ENCODE results near the gene CD9. TPM values are rescaled to one million over a fixed set of nuclear protein-coding genes. Genes with fewer than 3 reads are reported as not detected.
"Not testable (repeated sequence)": the region's sequence is repeated elsewhere in the genome, so short reads cannot be mapped to it uniquely, and the experiment has no call there.

The CD9 gene, protein sequence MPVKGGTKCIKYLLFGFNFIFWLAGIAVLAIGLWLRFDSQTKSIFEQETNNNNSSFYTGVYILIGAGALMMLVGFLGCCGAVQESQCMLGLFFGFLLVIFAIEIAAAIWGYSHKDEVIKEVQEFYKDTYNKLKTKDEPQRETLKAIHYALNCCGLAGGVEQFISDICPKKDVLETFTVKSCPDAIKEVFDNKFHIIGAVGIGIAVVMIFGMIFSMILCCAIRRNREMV
- total RNA-seq, result 35.6 and 40.5 TPM in 2 replicates

DNA sequence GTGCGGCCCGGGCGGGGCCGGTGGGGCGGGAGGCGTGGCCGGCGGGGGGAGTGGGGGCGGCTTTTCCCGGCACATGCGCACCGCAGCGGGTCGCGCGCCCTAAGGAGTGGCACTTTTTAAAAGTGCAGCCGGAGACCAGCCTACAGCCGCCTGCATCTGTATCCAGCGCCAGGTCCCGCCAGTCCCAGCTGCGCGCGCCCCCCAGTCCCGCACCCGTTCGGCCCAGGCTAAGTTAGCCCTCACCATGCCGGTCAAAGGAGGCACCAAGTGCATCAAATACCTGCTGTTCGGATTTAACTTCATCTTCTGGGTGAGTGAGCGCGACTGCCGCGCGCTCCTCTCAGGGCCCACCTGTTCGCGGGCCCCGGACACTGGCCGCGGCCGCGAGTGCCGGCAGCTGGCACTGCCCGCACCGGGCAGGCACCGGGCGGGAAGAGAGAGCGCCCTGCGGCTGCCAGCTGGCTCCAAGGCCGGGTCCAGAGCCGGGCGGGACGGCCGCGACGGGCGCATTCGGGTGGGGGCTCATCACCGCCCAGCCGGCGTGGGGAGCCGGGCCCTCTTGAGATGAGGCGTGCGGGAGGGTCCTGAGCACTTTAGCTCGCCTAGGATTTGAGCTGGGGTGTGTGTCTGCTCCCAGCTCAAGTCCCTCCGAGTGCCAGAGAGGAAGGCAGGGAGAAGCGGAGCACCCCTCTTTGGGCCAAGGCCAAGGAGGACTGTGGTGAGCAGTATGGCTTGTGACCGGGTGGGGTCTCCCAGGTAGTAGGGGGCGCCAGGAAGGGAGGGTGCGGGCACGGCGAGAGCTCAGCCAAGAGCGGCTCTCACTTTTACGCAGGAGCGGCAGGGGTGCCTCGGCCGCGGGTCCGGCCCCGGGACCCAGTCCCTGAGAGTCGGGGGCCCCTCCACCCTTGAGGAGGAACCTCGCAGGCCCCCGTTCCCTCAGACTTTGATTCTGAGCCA, at the start of gene CD9:
TSS of gene CD9 (plus strand) at position 145 of the 957 bp plus-strand sequence. CDS start at position 245, 100 bp downstream.
- intact Hi-C loops (cut with micrococcal nuclease), result no loop called here
- peak within 1 kb of the TSS; percentile 61 for H3K27ac Mint-ChIP-seq
- no peaks in the 10 kb centered on the region for H3K9me3 Mint-ChIP-seq
- peaks cover 39% of the 10 kb centered on the region for H3K27me3 Mint-ChIP-seq
- no peaks in the 10 kb centered on the region for H3K36me3 Mint-ChIP-seq (ENCODE audit: low read depth)
- DNase-seq, result peak; percentile 80
- H3K4me1 Mint-ChIP-seq, result peaks cover 24% of the 10 kb centered on the region
- H3K4me3 Mint-ChIP-seq, result peak within 1 kb of the TSS; percentile 80

DNA sequence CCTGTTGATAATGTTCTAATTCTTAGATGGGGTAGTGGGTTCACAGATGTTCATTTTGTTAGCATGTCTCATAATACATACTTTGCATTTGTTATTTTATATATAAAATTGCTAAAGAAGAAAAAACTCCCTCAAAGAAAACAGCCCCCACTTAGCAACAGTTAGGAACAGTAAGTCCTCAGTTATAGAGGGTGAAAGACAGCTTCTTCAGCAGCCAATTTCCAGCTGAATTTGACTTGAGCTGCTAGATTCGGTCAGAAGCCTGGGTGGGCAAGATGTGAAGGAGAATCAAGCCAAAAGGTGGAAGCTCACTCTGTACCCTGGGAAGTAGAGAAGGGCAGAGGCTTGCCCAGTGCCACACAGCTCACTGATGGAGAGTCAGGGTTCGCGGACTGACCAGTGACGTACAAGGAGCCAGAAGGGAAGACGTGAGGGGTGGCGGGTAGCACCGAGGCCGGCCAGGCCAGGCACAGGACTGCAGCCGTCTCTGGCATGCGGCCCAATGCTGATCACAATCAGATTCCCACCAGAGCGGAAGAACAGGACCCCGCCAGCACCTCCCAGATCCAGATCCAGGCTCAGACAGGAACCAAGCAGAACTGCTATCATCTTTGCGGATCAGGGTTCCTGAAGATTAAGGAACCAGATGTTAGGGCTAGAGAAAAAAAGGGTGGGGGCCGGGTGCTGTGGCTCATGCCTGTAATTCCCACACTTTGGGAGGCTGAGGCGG, 45.3 kb upstream of the CD9 start:
- intact Hi-C loops (cut with micrococcal nuclease), result no loop called here
- no peak for DNase-seq
- no peaks in the 10 kb centered on the region for H3K9me3 Mint-ChIP-seq
- H3K27me3 Mint-ChIP-seq, result peaks cover 6% of the 10 kb centered on the region
- no peaks in the 10 kb centered on the region for H3K36me3 Mint-ChIP-seq (ENCODE audit: low read depth)
- peaks cover 6% of the 10 kb centered on the region for H3K4me1 Mint-ChIP-seq
- no peak overlapping the region for H3K27ac Mint-ChIP-seq
- no peak overlapping the region for H3K4me3 Mint-ChIP-seq

DNA sequence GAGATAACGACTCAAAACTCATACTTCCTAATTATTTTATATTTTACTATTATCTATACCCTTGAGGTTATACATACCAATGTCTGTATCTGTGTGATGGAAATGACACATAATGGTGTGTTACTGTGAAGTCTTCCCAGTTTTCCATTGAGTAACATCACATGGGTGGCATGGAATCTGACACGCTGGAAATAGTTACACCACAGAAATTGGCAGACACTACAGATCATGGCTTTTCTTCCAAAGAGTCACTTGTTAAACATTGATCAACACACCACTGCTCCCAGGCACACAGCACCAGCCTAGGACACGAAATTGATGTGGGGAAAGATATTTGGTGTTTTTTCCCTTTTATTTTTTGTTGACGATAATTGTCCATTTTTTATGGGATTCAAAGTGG, 42.7 kb upstream of the CD9 start:
- no peaks in the 10 kb centered on the region for H3K9me3 Mint-ChIP-seq
- peaks cover 8% of the 10 kb centered on the region for H3K27me3 Mint-ChIP-seq
- no peaks in the 10 kb centered on the region for H3K36me3 Mint-ChIP-seq (ENCODE audit: low read depth)
- H3K4me1 Mint-ChIP-seq, result peaks cover 6% of the 10 kb centered on the region
- DNase-seq, result no peak
- no peak overlapping the region for H3K4me3 Mint-ChIP-seq
- no peak overlapping the region for H3K27ac Mint-ChIP-seq
- intact Hi-C loops (cut with micrococcal nuclease), result no loop called here

DNA sequence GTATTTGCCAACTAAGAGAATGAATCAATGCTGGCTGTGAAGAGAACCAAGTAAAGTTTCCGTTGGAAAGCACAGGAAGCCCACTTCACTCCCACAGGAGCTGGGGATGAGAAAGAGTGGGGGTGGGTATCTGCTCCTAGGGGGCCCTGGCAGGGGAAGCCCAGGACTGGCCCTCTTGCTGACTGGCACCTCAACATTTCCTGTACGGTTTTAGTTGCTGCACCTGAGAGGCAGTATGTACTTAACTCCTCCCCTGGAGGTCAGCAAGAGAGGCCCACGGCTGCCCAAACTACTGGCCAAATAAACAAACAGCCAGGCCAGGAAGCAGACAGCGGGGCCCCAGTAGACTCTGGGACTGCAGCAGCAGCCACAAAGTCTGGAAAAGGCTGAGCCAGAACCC, 41.9 kb upstream of the CD9 start:
- H3K27ac Mint-ChIP-seq, result no peak overlapping the region
- peaks cover 6% of the 10 kb centered on the region for H3K4me1 Mint-ChIP-seq
- H3K36me3 Mint-ChIP-seq (ENCODE audit: low read depth), result no peaks in the 10 kb centered on the region
- H3K27me3 Mint-ChIP-seq, result peaks cover 6% of the 10 kb centered on the region
- no peak for DNase-seq
- H3K9me3 Mint-ChIP-seq, result no peaks in the 10 kb centered on the region
- H3K4me3 Mint-ChIP-seq, result no peak overlapping the region
- intact Hi-C loops (cut with micrococcal nuclease), result no loop called here

DNA sequence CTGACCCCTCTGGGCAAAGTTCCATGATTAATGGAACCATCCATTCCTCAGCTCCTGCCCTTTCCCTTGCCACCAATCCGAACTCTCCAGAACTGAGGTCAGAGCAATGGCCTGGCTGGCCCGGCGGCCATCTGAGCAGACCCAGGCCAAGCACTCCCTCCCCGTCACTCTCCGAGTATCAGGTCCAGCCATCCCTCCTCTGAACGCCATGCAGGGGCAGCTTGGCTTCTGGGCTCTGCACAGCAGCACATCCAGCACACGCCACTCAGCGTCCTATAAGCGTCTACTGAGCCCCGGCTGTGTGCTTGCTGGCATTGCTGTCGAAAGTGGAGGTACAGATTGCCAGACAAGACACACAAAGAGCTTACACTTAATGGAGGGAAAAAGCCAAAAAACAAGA, 41.5 kb upstream of the CD9 start:
- Mint-ChIP-seq H3K9me3 (no peaks in the 10 kb centered on the region), H3K4me1 (peaks cover 6% of the 10 kb centered on the region), H3K36me3 (ENCODE audit: low read depth) (no peaks in the 10 kb centered on the region), H3K4me3 (no peak overlapping the region), H3K27ac (no peak overlapping the region), H3K27me3 (peaks cover 6% of the 10 kb centered on the region)
- intact Hi-C loops (cut with micrococcal nuclease), result no loop called here
- DNase-seq, result no peak

DNA sequence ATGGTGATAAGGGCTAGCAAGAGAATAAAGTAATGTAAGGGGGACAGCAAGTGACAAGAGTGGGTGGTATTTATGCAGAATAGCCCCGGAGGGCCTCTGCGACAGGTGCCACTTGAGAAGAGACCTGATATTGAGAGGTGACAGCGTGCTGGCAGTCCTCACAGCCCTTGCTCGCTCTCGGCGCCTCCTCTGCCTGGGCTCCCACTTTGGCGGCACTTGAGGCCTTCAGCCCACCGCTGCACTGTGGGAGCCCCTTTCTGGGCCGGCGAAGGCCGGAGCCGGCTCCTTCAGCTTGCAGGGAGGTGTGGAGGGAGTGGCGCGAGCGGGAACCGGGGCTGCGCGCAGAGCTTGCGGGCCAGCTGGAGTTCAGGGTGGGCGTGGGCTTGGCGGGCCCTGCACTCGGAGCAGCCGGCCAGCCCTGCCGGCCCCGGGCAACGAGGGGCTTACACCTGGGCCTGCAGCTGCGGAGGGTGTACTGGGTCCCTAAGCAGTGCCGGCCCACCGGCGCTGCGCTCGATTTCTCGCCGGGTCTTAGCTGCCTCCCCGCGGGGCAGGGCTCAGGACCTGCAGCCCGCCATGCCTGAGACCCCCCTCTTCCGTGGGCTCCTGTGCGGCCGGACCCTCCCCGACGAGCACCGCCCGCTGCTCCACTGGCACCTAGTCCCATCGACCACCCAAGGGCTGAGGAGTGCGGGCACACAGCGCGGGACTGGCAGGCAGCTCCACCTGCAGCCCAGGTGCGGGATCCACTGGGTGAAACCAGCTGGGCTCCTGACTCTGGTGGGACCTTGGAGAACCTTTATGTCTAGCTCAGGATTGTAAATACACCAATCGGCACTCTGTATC, 40.8 kb upstream of the CD9 start:
- intact Hi-C loops (cut with micrococcal nuclease); H3K9me3 Mint-ChIP-seq; DNase-seq; H3K36me3 Mint-ChIP-seq (ENCODE audit: low read depth); H3K4me3 Mint-ChIP-seq; H3K27me3 Mint-ChIP-seq; H3K4me1 Mint-ChIP-seq; H3K27ac Mint-ChIP-seq: not testable (repeated sequence)

DNA sequence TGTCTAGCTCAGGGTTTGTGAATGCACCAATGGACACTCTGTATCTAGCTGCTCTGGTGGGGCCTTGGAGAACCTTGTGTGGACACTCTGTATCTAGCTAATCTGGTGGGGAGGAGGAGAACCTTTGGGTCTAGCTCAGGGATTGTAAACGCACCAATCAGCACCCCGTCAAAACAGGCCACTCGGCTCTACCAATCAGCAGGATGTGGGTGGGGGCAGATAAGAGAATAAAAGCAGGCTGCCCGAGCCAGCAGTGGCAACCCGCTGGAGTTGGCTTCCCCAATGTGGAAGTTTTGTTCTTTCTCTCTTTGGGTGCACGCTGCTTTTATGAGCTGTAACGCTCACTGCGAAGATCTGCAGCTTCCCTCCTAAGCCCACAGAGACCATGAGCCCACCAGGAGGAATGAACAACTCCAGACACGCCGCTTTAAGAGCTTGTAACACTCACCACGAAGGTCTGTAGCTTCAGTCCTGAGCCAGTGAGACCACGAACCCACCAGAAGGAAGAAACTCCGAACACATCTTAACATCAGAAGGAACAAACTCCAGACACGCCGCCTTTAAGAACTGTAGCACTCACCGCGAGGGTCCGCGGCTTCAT, 40.1 kb upstream of the CD9 start:
- H3K9me3 Mint-ChIP-seq; H3K36me3 Mint-ChIP-seq (ENCODE audit: low read depth); H3K4me3 Mint-ChIP-seq; DNase-seq; H3K27me3 Mint-ChIP-seq; H3K27ac Mint-ChIP-seq; H3K4me1 Mint-ChIP-seq; intact Hi-C loops (cut with micrococcal nuclease): not testable (repeated sequence)

DNA sequence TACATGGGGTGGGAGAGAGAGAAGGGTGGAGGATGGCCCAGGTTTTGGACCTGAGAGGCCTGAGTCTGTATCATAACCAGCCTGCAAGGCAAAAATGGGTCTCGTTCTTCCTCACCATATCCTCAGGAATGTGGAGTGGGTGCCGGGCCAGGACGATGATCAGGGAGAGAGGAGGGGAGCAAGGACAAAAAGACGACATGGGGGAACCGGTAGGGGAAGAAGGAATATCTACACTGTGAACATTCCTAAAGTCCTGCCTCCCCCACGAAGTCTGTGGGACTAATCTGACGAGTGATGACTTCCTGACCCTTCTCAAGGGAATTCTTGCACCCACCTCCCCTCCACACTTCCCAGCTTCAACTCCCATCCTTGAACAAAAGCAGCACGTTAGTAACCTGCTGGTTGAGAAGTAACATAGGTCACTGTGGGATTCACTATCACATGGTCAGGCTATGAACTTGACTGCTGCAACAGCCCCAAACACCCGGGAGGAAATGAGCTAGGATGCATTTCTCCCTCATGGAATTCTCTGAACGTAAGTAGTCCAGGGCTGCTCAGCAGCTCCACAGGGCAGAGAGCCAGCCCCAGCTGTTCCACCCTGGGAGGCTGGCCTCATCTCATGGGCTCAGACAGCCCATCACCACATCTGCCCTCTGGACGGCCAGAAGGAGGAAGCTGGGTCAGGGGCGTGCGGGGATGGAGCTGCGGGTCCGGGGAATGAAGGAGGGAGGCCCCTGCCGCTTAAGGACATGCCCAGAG, 38.9 kb upstream of the CD9 start:
- no peak for DNase-seq
- H3K27ac Mint-ChIP-seq, result no peak overlapping the region
- H3K4me3 Mint-ChIP-seq, result no peak overlapping the region
- H3K27me3 Mint-ChIP-seq, result peaks cover 2% of the 10 kb centered on the region
- intact Hi-C loops (cut with micrococcal nuclease), result no loop called here
- peaks cover 6% of the 10 kb centered on the region for H3K4me1 Mint-ChIP-seq
- H3K36me3 Mint-ChIP-seq (ENCODE audit: low read depth), result no peaks in the 10 kb centered on the region
- H3K9me3 Mint-ChIP-seq, result no peaks in the 10 kb centered on the region

DNA sequence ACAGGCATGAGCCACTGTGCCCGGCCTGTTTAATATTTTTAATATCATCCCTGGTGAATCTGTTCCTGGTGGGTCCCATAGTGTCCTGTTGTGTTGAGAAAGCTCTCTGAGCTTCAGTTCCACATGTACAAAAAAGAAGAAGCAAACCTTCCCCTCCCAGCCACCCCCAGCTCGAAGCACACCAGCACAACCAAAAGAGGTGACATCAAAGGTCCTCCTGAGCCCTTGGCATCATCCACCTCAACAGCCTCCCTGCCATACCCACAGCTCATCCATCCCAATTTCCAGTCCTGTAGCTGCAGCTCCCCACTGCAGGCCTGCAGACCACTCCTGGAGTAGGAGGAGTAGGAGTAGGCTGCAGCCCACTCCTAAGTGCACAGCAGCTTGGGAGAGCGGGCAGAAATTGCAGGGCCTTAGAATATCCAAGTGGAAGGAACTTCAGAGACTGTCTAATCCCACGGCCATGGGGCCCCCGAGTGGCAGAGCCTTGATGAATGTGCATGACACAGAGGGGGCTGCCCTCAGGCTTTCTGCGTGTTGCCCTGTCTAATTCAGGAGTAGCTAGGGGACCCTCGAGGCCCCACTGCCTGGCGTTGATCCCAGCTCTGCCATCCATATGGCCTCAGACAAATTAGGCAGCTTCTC, 36.7 kb upstream of the CD9 start:
- Mint-ChIP-seq H3K4me1 (peaks cover 20% of the 10 kb centered on the region), H3K27me3 (peaks cover 2% of the 10 kb centered on the region)
- no peak for DNase-seq

DNA sequence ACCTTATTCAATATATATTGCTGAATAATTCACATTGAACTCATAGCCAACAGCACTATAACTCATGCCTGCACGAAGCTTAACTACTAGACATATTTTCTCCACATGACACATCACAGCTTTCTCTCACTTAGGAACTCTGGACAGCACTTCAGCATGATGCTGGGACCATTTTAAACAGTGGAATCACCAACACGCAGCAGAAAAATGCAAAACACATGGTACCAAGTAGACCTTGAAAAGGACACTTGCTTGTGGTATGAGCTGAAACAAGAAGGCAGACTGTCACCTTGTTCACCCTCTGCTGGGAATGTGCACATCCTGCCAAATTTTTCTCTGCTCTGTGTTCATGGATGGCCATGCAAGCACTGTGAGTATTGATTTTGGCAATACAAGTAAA, 34.8 kb upstream of the CD9 start:
- Mint-ChIP-seq H3K4me1 (peaks cover 26% of the 10 kb centered on the region), H3K27me3 (peaks cover 2% of the 10 kb centered on the region), H3K27ac (no peak overlapping the region), H3K36me3 (ENCODE audit: low read depth) (no peaks in the 10 kb centered on the region), H3K4me3 (no peak overlapping the region), H3K9me3 (no peaks in the 10 kb centered on the region)
- intact Hi-C loops (cut with micrococcal nuclease), result no loop called here
- DNase-seq, result no peak

More for the DNA sequence above, 36.7 kb upstream of the CD9 start:
- H3K36me3 Mint-ChIP-seq (ENCODE audit: low read depth), result no peaks in the 10 kb centered on the region
- no peak overlapping the region for H3K4me3 Mint-ChIP-seq
- no peaks in the 10 kb centered on the region for H3K9me3 Mint-ChIP-seq
- H3K27ac Mint-ChIP-seq, result no peak overlapping the region
- intact Hi-C loops (cut with micrococcal nuclease), result no loop called here

DNA sequence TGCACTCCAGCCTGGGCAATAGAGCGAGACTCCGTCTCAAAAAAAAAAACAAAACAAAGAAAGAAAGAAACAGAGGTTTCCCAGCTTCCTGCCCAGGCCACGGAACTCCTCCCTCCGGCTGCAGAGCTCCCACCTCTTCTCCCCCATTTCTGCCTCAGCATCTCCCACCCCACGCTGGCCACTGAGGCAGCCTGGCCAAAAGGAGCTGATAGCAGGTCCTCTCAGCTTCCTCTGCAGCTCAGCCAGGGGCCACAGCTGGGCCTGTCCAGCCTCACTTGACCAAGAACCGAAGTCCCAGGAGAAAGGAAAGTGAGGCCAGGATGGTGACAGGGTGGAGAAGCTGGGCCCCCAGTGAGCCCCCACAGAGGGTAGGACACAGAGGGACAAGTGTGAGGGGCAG, 33.4 kb upstream of the CD9 start:
- H3K36me3 Mint-ChIP-seq (ENCODE audit: low read depth), result no peaks in the 10 kb centered on the region
- H3K4me3 Mint-ChIP-seq, result peak overlapping the region; percentile 41
- H3K27me3 Mint-ChIP-seq, result no peaks in the 10 kb centered on the region
- peak overlapping the region; percentile 96 for H3K27ac Mint-ChIP-seq
- H3K9me3 Mint-ChIP-seq, result no peaks in the 10 kb centered on the region
- intact Hi-C loops (cut with micrococcal nuclease), result loop anchor here (1.0 to 2.0 kb wide), 3 partner anchors 26 to 100 kb away; no protein-coding TSS in a partner anchor
- H3K4me1 Mint-ChIP-seq, result peaks cover 26% of the 10 kb centered on the region
- DNase-seq, result no peak

Data from activated CD4-positive, alpha-beta T cell treated with anti-CD3 and anti-CD28 coated beads, Interleukin-2, amount 10 ng/mL, durations not matched to agents 24 days and 14 days (primary cell).